ENCODE data around the gene BTD. TPM values are rescaled to one million over a fixed set of nuclear protein-coding genes. Genes with fewer than 3 reads are reported as not detected.

BTD gene
- total RNA-seq, 1 donor from 2014 or later = 16.2 TPM

DNA sequence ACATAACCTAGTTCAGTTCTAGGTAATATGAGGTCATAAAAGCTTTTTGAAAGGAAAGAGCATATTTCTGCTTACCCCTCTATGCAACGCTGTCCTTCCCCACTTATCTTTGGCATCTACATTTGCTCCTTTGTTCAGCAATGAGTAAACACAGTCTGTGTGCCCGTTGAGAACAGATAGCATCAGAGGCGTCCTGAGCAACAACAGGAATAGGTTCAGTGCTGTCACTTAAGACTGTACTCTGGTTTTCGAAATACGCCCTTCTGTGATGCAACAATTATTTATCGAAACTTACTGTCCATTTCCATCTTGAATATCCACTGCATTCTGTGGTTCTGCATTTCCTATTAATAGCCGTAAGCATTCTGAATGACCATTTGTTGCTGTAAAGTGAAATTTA, 84.4 kb downstream of the BTD start:
- Histone ChIP-seq H3K79me2 (ENCODE audit: insufficient read depth, low read length) (no peaks in the 10 kb centered on the region), H3K27me3 (ENCODE audit: insufficient read depth, low read length) (no peaks in the 10 kb centered on the region), H2AFZ (ENCODE audit: low read depth, low read length) (no peak overlapping the region), H3K4me1 (ENCODE audit: insufficient read depth, low read length) (no peaks in the 10 kb centered on the region), H3K9ac (ENCODE audit: low read length) (no peak overlapping the region), H3K36me3 (ENCODE audit: insufficient read depth, low read length) (peaks cover 44% of the 10 kb centered on the region), H3K4me3 (ENCODE audit: insufficient read depth, low read depth, low read length) (no peak overlapping the region), H3K4me2 (ENCODE audit: low read length) (no peak overlapping the region), H3K27ac (ENCODE audit: low read depth, low read length) (no peak overlapping the region), H4K20me1 (ENCODE audit: insufficient read depth, low read length) (no peaks in the 10 kb centered on the region), H3K9me3 (ENCODE audit: insufficient read depth, low read depth, low read length) (no peaks in the 10 kb centered on the region)
- H3K36me3 Mint-ChIP-seq (ENCODE audit: low read depth, unreplicated experiment) = peaks cover 11% of the 10 kb centered on the region
- H3K27me3 Mint-ChIP-seq (ENCODE audit: low read depth, unreplicated experiment) = no peaks in the 10 kb centered on the region
- no peaks in the 10 kb centered on the region for H3K9me3 Mint-ChIP-seq (ENCODE audit: unreplicated experiment)
- no peak overlapping the region for H3K27ac Mint-ChIP-seq (ENCODE audit: unreplicated experiment)
- no peak for FAIRE-seq
- no peaks in the 10 kb centered on the region for H3K4me1 Mint-ChIP-seq (ENCODE audit: low read depth, unreplicated experiment)
- TF ChIP-seq EZH2 (IDR thresholded peaks at IDR 0.05; ENCODE audit: insufficient read depth, low read length) = no peak
- TF ChIP-seq, protein P1, sequence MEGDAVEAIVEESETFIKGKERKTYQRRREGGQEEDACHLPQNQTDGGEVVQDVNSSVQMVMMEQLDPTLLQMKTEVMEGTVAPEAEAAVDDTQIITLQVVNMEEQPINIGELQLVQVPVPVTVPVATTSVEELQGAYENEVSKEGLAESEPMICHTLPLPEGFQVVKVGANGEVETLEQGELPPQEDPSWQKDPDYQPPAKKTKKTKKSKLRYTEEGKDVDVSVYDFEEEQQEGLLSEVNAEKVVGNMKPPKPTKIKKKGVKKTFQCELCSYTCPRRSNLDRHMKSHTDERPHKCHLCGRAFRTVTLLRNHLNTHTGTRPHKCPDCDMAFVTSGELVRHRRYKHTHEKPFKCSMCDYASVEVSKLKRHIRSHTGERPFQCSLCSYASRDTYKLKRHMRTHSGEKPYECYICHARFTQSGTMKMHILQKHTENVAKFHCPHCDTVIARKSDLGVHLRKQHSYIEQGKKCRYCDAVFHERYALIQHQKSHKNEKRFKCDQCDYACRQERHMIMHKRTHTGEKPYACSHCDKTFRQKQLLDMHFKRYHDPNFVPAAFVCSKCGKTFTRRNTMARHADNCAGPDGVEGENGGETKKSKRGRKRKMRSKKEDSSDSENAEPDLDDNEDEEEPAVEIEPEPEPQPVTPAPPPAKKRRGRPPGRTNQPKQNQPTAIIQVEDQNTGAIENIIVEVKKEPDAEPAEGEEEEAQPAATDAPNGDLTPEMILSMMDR (IDR thresholded peaks at IDR 0.05; ENCODE audit: insufficient read depth, low read depth, low read length) = no peak
- H3K4me3 Mint-ChIP-seq (ENCODE audit: unreplicated experiment) = no peak overlapping the region
- DNase-seq (ENCODE audit: low read depth) = no peak

DNA sequence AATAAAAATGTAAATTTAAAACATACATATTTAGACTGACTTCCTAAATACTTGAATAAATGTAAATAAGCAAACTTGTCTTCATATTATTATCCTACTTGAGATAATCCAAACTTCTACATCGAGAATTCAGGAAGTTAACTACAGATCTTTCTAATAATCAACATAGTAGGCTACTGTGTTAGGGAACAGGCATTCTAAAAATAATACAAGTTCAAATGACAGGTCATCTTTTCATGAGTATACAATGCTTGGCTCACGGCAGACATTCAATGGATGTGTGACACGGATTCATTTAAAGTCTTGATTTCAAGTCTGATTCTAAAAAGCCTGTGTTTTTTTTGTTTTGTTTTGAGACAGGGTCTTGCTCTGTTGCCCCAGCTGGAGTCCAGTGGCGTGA, 88.7 kb downstream of the BTD start:
- no peaks in the 10 kb centered on the region for H3K79me2 ChIP-seq (ENCODE audit: insufficient read depth, low read length)
- Mint-ChIP-seq H3K36me3 (ENCODE audit: low read depth, unreplicated experiment) (peaks cover 12% of the 10 kb centered on the region), H3K9me3 (ENCODE audit: unreplicated experiment) (no peaks in the 10 kb centered on the region), H3K27ac (ENCODE audit: unreplicated experiment) (no peak overlapping the region), H3K4me1 (ENCODE audit: low read depth, unreplicated experiment) (no peaks in the 10 kb centered on the region), H3K4me3 (ENCODE audit: unreplicated experiment) (no peak overlapping the region), H3K27me3 (ENCODE audit: low read depth, unreplicated experiment) (no peaks in the 10 kb centered on the region)
- H4K20me1 ChIP-seq (ENCODE audit: insufficient read depth, low read length) = no peaks in the 10 kb centered on the region
- H3K27ac ChIP-seq (ENCODE audit: low read depth, low read length) = no peak overlapping the region
- no peak overlapping the region for H2AFZ ChIP-seq (ENCODE audit: low read depth, low read length)
- FAIRE-seq (no peak), DNase-seq (ENCODE audit: low read depth) (no peak)
- no peaks in the 10 kb centered on the region for H3K27me3 ChIP-seq (ENCODE audit: insufficient read depth, low read length)
- H3K4me2 ChIP-seq (ENCODE audit: low read length) = no peak overlapping the region
- no peak overlapping the region for H3K9ac ChIP-seq (ENCODE audit: low read length)
- H3K4me3 ChIP-seq (ENCODE audit: insufficient read depth, low read depth, low read length) = no peak overlapping the region
- TF ChIP-seq, protein P1 (IDR thresholded peaks at IDR 0.05; ENCODE audit: insufficient read depth, low read depth, low read length) = no peak
- TF ChIP-seq EZH2 (IDR thresholded peaks at IDR 0.05; ENCODE audit: insufficient read depth, low read length) = no peak
- H3K9me3 ChIP-seq (ENCODE audit: insufficient read depth, low read depth, low read length) = no peaks in the 10 kb centered on the region
- peaks cover 30% of the 10 kb centered on the region for H3K36me3 ChIP-seq (ENCODE audit: insufficient read depth, low read length)
- H3K4me1 ChIP-seq (ENCODE audit: insufficient read depth, low read length) = no peaks in the 10 kb centered on the region

DNA sequence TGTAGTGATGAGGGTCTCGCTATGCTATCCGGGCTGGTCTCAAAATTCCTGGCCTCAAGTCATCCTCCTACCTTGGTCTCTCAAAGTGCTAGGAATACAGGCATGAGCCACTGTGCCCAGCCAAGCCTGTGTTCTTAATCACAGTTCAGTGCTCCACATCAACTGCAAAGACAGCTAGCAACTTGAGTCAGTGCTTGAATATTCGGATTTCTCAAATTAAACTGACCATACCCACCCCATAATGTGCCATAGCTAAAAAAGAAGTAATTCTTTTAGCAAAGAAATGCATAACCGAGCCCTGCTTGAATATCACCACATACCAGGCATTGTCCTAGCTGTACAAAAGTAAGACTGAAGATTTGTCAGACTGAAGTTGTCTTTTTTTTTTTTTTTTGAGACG, 89.2 kb downstream of the BTD start:
- Histone ChIP-seq H4K20me1 (ENCODE audit: insufficient read depth, low read length) (no peaks in the 10 kb centered on the region), H3K27ac (ENCODE audit: low read depth, low read length) (no peak overlapping the region), H3K79me2 (ENCODE audit: insufficient read depth, low read length) (no peaks in the 10 kb centered on the region), H3K27me3 (ENCODE audit: insufficient read depth, low read length) (no peaks in the 10 kb centered on the region), H3K9me3 (ENCODE audit: insufficient read depth, low read depth, low read length) (no peaks in the 10 kb centered on the region), H3K4me2 (ENCODE audit: low read length) (no peak overlapping the region), H3K9ac (ENCODE audit: low read length) (no peak overlapping the region), H3K4me1 (ENCODE audit: insufficient read depth, low read length) (no peaks in the 10 kb centered on the region), H2AFZ (ENCODE audit: low read depth, low read length) (no peak overlapping the region), H3K36me3 (ENCODE audit: insufficient read depth, low read length) (peaks cover 28% of the 10 kb centered on the region), H3K4me3 (ENCODE audit: insufficient read depth, low read depth, low read length) (no peak overlapping the region)
- Mint-ChIP-seq H3K4me3 (ENCODE audit: unreplicated experiment) (no peak overlapping the region), H3K27me3 (ENCODE audit: low read depth, unreplicated experiment) (no peaks in the 10 kb centered on the region), H3K36me3 (ENCODE audit: low read depth, unreplicated experiment) (peaks cover 12% of the 10 kb centered on the region), H3K4me1 (ENCODE audit: low read depth, unreplicated experiment) (no peaks in the 10 kb centered on the region), H3K27ac (ENCODE audit: unreplicated experiment) (no peak overlapping the region), H3K9me3 (ENCODE audit: unreplicated experiment) (no peaks in the 10 kb centered on the region)
- no peak for DNase-seq (ENCODE audit: low read depth)
- no peak for FAIRE-seq
- TF ChIP-seq, protein P1 (IDR thresholded peaks at IDR 0.05; ENCODE audit: insufficient read depth, low read depth, low read length) = no peak
- no peak for TF ChIP-seq EZH2 (IDR thresholded peaks at IDR 0.05; ENCODE audit: insufficient read depth, low read length)

All from astrocyte (in vitro differentiated cells and primary cell).